Measurements from ENCODE around the gene RAPGEF6. TPM values are rescaled to one million over a fixed set of nuclear protein-coding genes. Genes with fewer than 3 reads are reported as not detected.

RAPGEF6 gene
- total RNA-seq, 1 donor from 2014 or later: 29.1 TPM

- Mint-ChIP-seq H3K27ac (peak overlapping the region; percentile 96), H3K4me1 (ENCODE audit: low read depth) (peaks cover 41% of the 10 kb centered on the region), H3K9me3 (ENCODE audit: low read depth) (peaks cover 4% of the 10 kb centered on the region), H3K36me3 (ENCODE audit: insufficient read depth) (peaks cover 4% of the 10 kb centered on the region), H3K4me3 (ENCODE audit: low read depth) (no peak overlapping the region), H3K27me3 (no peaks in the 10 kb centered on the region)
- DNase-seq (ENCODE audit: low spot score, unreplicated experiment): no peak
- no peak for TF ChIP-seq CTCF (IDR thresholded peaks at IDR 0.05; ENCODE audit: unreplicated experiment)
These were observed 24.6 kb downstream of the RAPGEF6 start for GRCh38 chr5:131610198-131611063.

GRCh38 chr5:131609774-131610173 lies 25.3 kb downstream of the RAPGEF6 start:
- no peak overlapping the region for H3K4me3 Mint-ChIP-seq (ENCODE audit: low read depth)
- peaks cover 35% of the 10 kb centered on the region for H3K4me1 Mint-ChIP-seq (ENCODE audit: low read depth)
- TF ChIP-seq CTCF (IDR thresholded peaks at IDR 0.05; ENCODE audit: unreplicated experiment): no peak
- H3K27ac Mint-ChIP-seq: peak overlapping the region; percentile 59
- DNase-seq (ENCODE audit: low spot score, unreplicated experiment): no peak
- no peaks in the 10 kb centered on the region for H3K27me3 Mint-ChIP-seq
- H3K36me3 Mint-ChIP-seq (ENCODE audit: insufficient read depth): peaks cover 4% of the 10 kb centered on the region
- H3K9me3 Mint-ChIP-seq (ENCODE audit: low read depth): peaks cover 4% of the 10 kb centered on the region

- Mint-ChIP-seq H3K4me1 (ENCODE audit: low read depth) (peaks cover 31% of the 10 kb centered on the region), H3K27me3 (no peaks in the 10 kb centered on the region), H3K36me3 (ENCODE audit: insufficient read depth) (peaks cover 3% of the 10 kb centered on the region), H3K4me3 (ENCODE audit: low read depth) (no peak overlapping the region), H3K27ac (no peak overlapping the region), H3K9me3 (ENCODE audit: low read depth) (no peaks in the 10 kb centered on the region)
- TF ChIP-seq CTCF (IDR thresholded peaks at IDR 0.05; ENCODE audit: unreplicated experiment): no peak
- DNase-seq (ENCODE audit: low spot score, unreplicated experiment): no peak
These were observed 26.4 kb downstream of the RAPGEF6 start for GRCh38 chr5:131608597-131608996.

- no peak for DNase-seq (ENCODE audit: low spot score, unreplicated experiment)
- Mint-ChIP-seq H3K36me3 (ENCODE audit: insufficient read depth) (peaks cover 2% of the 10 kb centered on the region), H3K4me1 (ENCODE audit: low read depth) (peaks cover 31% of the 10 kb centered on the region), H3K27me3 (no peaks in the 10 kb centered on the region), H3K4me3 (ENCODE audit: low read depth) (no peak overlapping the region), H3K27ac (no peak overlapping the region), H3K9me3 (ENCODE audit: low read depth) (no peaks in the 10 kb centered on the region)
- TF ChIP-seq CTCF (IDR thresholded peaks at IDR 0.05; ENCODE audit: unreplicated experiment): no peak
These were observed 27.0 kb downstream of the RAPGEF6 start for GRCh38 chr5:131607903-131608540.

- Mint-ChIP-seq H3K27ac (no peak overlapping the region), H3K4me3 (ENCODE audit: low read depth) (no peak overlapping the region), H3K36me3 (ENCODE audit: insufficient read depth) (peaks cover 2% of the 10 kb centered on the region), H3K27me3 (no peaks in the 10 kb centered on the region), H3K9me3 (ENCODE audit: low read depth) (no peaks in the 10 kb centered on the region), H3K4me1 (ENCODE audit: low read depth) (peaks cover 31% of the 10 kb centered on the region)
- no peak for TF ChIP-seq CTCF (IDR thresholded peaks at IDR 0.05; ENCODE audit: unreplicated experiment)
- DNase-seq (ENCODE audit: low spot score, unreplicated experiment): no peak
These were observed 27.6 kb downstream of the RAPGEF6 start for GRCh38 chr5:131607418-131607817.
